ENCODE measurements around the gene POMZP3.
"Not testable (repeated sequence)": the region's sequence is repeated elsewhere in the genome, so short reads cannot be mapped to it uniquely, and the experiment has no call there.

DNA sequence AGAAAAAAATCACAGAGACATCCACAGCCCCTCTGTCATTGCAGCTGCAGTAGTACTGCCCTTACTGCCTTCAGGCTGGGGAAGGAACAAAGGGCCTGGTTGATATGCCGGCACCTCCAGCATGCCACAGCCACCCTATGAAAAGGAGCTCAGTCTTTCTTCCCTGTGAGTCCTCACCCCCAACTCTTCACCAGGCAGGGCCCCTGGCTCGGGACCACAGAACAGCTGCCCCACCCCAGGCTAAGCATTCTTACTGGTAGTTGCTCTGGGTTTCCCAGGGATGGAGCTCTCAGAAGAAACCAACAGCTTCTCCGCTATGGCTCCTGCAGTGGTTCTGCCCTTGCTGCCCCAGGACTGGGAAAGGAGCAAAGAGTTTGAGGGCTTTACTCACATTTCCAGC is 36.0 kb downstream of the POMZP3 start:
- TF ChIP-seq, protein P1, sequence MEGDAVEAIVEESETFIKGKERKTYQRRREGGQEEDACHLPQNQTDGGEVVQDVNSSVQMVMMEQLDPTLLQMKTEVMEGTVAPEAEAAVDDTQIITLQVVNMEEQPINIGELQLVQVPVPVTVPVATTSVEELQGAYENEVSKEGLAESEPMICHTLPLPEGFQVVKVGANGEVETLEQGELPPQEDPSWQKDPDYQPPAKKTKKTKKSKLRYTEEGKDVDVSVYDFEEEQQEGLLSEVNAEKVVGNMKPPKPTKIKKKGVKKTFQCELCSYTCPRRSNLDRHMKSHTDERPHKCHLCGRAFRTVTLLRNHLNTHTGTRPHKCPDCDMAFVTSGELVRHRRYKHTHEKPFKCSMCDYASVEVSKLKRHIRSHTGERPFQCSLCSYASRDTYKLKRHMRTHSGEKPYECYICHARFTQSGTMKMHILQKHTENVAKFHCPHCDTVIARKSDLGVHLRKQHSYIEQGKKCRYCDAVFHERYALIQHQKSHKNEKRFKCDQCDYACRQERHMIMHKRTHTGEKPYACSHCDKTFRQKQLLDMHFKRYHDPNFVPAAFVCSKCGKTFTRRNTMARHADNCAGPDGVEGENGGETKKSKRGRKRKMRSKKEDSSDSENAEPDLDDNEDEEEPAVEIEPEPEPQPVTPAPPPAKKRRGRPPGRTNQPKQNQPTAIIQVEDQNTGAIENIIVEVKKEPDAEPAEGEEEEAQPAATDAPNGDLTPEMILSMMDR (IDR thresholded peaks at IDR 0.05), result not testable (repeated sequence)
- not testable (repeated sequence) for TF ChIP-seq POLR2A (IDR thresholded peaks at IDR 0.05)

Measured in esophagus squamous epithelium (tissue), 4 donors.